ENCODE measurements around the gene TPST2. TPM values are rescaled to one million over a fixed set of nuclear protein-coding genes. Genes with fewer than 3 reads are reported as not detected.

TPST2 gene
- total RNA-seq, 2 experiments from 2014 or later = 30.7 to 33.6 TPM

GRCh38 chr22:26522592-26522991 lies 67.3 kb downstream of the TPST2 start:
- no peak for DNase-seq
- Mint-ChIP-seq H3K36me3 (ENCODE audit: low read depth) (peaks cover 10% of the 10 kb centered on the region), H3K27ac (no peak overlapping the region), H3K9me3 (no peaks in the 10 kb centered on the region), H3K4me1 (ENCODE audit: low read depth) (no peaks in the 10 kb centered on the region), H3K27me3 (no peaks in the 10 kb centered on the region), H3K4me3 (no peak overlapping the region)
- intact Hi-C loops (cut with micrococcal nuclease) = no loop called here
- CTCF ChIA-PET = interaction anchor here (0.9 to 1.6 kb wide), 3 partner anchors 10 to 122 kb away, joined by 3 to 6 read pairs (median 3); no protein-coding TSS in a partner anchor
- POLR2A ChIA-PET = interaction anchor here (1.1 to 1.7 kb wide), 4 partner anchors 10 to 119 kb away, joined by 3 to 6 read pairs (median 4); partner anchors contain the start of genes HPS4, SRRD and TFIP11
- TF ChIP-seq, protein P1, sequence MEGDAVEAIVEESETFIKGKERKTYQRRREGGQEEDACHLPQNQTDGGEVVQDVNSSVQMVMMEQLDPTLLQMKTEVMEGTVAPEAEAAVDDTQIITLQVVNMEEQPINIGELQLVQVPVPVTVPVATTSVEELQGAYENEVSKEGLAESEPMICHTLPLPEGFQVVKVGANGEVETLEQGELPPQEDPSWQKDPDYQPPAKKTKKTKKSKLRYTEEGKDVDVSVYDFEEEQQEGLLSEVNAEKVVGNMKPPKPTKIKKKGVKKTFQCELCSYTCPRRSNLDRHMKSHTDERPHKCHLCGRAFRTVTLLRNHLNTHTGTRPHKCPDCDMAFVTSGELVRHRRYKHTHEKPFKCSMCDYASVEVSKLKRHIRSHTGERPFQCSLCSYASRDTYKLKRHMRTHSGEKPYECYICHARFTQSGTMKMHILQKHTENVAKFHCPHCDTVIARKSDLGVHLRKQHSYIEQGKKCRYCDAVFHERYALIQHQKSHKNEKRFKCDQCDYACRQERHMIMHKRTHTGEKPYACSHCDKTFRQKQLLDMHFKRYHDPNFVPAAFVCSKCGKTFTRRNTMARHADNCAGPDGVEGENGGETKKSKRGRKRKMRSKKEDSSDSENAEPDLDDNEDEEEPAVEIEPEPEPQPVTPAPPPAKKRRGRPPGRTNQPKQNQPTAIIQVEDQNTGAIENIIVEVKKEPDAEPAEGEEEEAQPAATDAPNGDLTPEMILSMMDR (IDR thresholded peaks at IDR 0.05) = no peak
- ATAC-seq = no peak

DNA sequence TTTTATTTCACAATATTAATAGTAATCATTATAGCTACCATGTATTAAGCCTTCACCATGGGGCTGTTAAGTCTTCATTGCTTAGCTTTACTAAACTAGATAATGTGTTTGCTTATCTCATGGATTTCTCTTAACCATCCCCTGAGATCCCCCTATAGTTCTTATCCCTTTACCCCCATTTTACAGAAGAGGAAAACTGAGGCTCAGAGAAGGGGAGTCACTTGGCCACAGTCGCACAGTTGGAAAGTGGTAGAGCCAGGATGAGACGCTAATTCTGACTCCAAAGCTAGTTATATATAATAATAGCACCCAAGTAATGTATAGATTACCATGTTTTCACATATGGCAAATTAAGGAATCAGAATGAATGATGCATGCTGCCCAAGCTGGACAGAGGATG lies 67.9 kb downstream of the TPST2 start:
- no peaks in the 10 kb centered on the region for H3K9me3 Mint-ChIP-seq
- CTCF ChIA-PET = interaction anchor here (1.0 to 1.6 kb wide), 2 partner anchors 10 to 18 kb away, joined by 3 to 6 read pairs; no protein-coding TSS in a partner anchor
- no peaks in the 10 kb centered on the region for H3K27me3 Mint-ChIP-seq
- TF ChIP-seq, protein P1 (IDR thresholded peaks at IDR 0.05) = no peak
- H3K36me3 Mint-ChIP-seq (ENCODE audit: low read depth) = peaks cover 9% of the 10 kb centered on the region
- DNase-seq (no peak), ATAC-seq (no peak)
- no peaks in the 10 kb centered on the region for H3K4me1 Mint-ChIP-seq (ENCODE audit: low read depth)
- POLR2A ChIA-PET = interaction anchor here (0.9 to 1.7 kb wide), 5 partner anchors 9 to 120 kb away, joined by 3 to 6 read pairs (median 3); partner anchors contain the start of genes HPS4, SRRD and TFIP11
- no peak overlapping the region for H3K27ac Mint-ChIP-seq
- intact Hi-C loops (cut with micrococcal nuclease) = no loop called here
- H3K4me3 Mint-ChIP-seq = no peak overlapping the region

- Mint-ChIP-seq H3K4me1 (ENCODE audit: low read depth) (peaks cover 12% of the 10 kb centered on the region), H3K27ac (no peak overlapping the region), H3K27me3 (no peaks in the 10 kb centered on the region), H3K36me3 (ENCODE audit: low read depth) (no peaks in the 10 kb centered on the region), H3K4me3 (no peak overlapping the region), H3K9me3 (no peaks in the 10 kb centered on the region)
- ATAC-seq (no peak), DNase-seq (no peak)
- ChIA-PET CTCF (interaction anchor here (0.7 to 1.6 kb wide), 3 partner anchors 14 to 114 kb away, joined by 3 to 7 read pairs (median 3); no protein-coding TSS in a partner anchor), POLR2A (interaction anchor here (0.6 kb wide), 1 partner anchor 19 kb away, joined by 3 read pairs; no protein-coding TSS in a partner anchor)
- intact Hi-C loops (cut with micrococcal nuclease) = no loop called here
- TF ChIP-seq, protein P1 (IDR thresholded peaks at IDR 0.05) = no peak
These were observed 72.5 kb downstream of the TPST2 start for GRCh38 chr22:26517429-26517828.

- ChIA-PET CTCF (interaction anchor here (1.2 kb wide), 1 partner anchor 15 kb away, joined by 3 read pairs; no protein-coding TSS in a partner anchor), POLR2A (interaction anchor here (0.7 to 1.7 kb wide), 3 partner anchors 9 to 21 kb away, joined by 3 to 4 read pairs (median 4); no protein-coding TSS in a partner anchor)
- Mint-ChIP-seq H3K4me3 (no peak overlapping the region), H3K4me1 (ENCODE audit: low read depth) (peaks cover 12% of the 10 kb centered on the region), H3K27me3 (no peaks in the 10 kb centered on the region), H3K27ac (no peak overlapping the region), H3K36me3 (ENCODE audit: low read depth) (no peaks in the 10 kb centered on the region), H3K9me3 (no peaks in the 10 kb centered on the region)
- intact Hi-C loops (cut with micrococcal nuclease) = no loop called here
- ATAC-seq (no peak), DNase-seq (no peak)
- TF ChIP-seq, protein P1 (IDR thresholded peaks at IDR 0.05) = no peak
These were observed 73.4 kb downstream of the TPST2 start for GRCh38 chr22:26516503-26516902.

DNA sequence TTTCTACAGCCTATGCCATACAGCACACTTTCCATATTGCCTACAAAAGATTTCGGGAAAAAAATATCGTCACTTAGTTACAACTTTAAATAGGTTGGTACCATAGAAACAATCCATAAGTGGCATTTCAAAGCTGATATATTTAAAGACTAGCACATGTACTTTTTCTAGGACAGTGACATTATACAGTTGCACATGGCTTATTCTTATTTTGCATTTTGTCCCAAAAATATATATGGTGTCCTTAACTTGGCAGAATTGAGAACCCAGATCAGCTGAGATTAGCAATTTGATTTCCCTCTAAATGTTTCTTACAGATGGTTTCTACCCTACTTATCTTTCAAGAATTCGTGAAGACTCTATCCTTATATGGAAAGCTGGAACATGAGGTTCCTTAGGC lies 74.0 kb downstream of the TPST2 start:
- no peaks in the 10 kb centered on the region for H3K9me3 Mint-ChIP-seq
- ChIA-PET CTCF (interaction anchor here (1.2 kb wide), 1 partner anchor 15 kb away, joined by 3 read pairs; no protein-coding TSS in a partner anchor), POLR2A (interaction anchor here (0.7 to 1.7 kb wide), 5 partner anchors 10 to 157 kb away, joined by 3 to 5 read pairs (median 4); no protein-coding TSS in a partner anchor)
- H3K36me3 Mint-ChIP-seq (ENCODE audit: low read depth) = peaks cover 4% of the 10 kb centered on the region
- ATAC-seq = no peak
- H3K27ac Mint-ChIP-seq = no peak overlapping the region
- DNase-seq = no peak
- intact Hi-C loops (cut with micrococcal nuclease) = no loop called here
- no peak overlapping the region for H3K4me3 Mint-ChIP-seq
- H3K4me1 Mint-ChIP-seq (ENCODE audit: low read depth) = peaks cover 16% of the 10 kb centered on the region
- H3K27me3 Mint-ChIP-seq = no peaks in the 10 kb centered on the region
- TF ChIP-seq, protein P1 (IDR thresholded peaks at IDR 0.05) = no peak
